ENCODE results near the gene PARD3B.

GRCh38 chr2:205077159-205077558 is 531.9 kb downstream of the PARD3B start:
- TF ChIP-seq CTCF (IDR thresholded peaks at IDR 0.05) (no peak), POLR2AphosphoS5 (IDR thresholded peaks at IDR 0.05; ENCODE audit: insufficient read depth in 1 of 2, low read depth in 1 of 2) (no peak), POLR2A (IDR thresholded peaks at IDR 0.05) (no peak)
